ENCODE data around the gene UHMK1.
"Not testable (repeated sequence)": the region's sequence is repeated elsewhere in the genome, so short reads cannot be mapped to it uniquely, and the experiment has no call there.

The UHMK1 gene, protein sequence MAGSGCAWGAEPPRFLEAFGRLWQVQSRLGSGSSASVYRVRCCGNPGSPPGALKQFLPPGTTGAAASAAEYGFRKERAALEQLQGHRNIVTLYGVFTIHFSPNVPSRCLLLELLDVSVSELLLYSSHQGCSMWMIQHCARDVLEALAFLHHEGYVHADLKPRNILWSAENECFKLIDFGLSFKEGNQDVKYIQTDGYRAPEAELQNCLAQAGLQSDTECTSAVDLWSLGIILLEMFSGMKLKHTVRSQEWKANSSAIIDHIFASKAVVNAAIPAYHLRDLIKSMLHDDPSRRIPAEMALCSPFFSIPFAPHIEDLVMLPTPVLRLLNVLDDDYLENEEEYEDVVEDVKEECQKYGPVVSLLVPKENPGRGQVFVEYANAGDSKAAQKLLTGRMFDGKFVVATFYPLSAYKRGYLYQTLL
- long read RNA-seq, full-length matches to known transcripts = 285 of 313 reads
- long read RNA-seq, partial matches to known transcripts = 1 of 313 reads
- long read RNA-seq, other reads (novel, unspliced or antisense) = 27 of 313 reads

DNA sequence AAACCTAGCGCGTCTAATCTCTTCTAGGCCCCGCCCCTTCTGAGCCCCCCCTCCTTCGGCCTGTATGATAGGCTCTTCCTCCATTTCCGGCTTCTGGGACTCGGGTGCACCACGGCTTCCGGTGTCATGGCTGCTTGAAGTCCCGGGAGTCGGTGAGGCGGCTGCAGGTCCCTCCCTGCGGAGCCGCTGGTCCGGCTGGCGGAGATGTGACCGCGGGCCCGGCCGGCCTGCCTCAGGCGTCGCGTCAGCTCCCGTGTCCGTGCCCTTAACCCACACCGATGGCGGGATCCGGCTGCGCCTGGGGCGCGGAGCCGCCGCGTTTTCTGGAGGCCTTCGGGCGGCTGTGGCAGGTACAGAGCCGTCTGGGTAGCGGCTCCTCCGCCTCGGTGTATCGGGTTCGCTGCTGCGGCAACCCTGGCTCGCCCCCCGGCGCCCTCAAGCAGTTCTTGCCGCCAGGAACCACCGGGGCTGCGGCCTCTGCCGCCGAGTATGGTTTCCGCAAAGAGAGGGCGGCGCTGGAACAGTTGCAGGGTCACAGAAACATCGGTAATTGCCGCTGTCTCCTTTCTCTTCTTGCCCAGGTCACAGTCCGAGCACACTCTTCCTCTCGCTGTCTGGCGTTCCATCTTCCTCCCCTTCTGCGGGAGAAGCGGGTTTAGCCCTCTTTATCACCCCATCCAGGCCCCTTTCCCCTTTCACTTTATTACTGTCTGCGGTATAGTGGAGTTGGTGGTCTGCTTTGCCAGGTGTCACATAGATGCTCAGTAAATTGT, at the start of gene UHMK1:
UHMK1 (plus strand) TSS at position 96 of the 773 bp plus-strand sequence; CDS start at position 279, 183 bp downstream.
- Histone ChIP-seq H3K27me3 (ENCODE audit: insufficient read depth, poor library complexity, severe bottlenecking) (no peaks in the 10 kb centered on the region), H3K27ac (replicated peaks) (peak within 1 kb of the TSS; percentile 89), H3K4me3 (replicated peaks; ENCODE audit: insufficient read depth, low read length) (peak within 1 kb of the TSS; percentile 92)
- TF ChIP-seq POLR2AphosphoS5 (IDR thresholded peaks at IDR 0.05; ENCODE audit: low read depth) (peak; percentile 81), GABPA (IDR thresholded peaks at IDR 0.05; ENCODE audit: low read depth) (peak; percentile 87), SPI1 (IDR thresholded peaks at IDR 0.05; ENCODE audit: borderline replicate concordance, low read depth) (no peak)
- TF ChIP-seq, protein P1, sequence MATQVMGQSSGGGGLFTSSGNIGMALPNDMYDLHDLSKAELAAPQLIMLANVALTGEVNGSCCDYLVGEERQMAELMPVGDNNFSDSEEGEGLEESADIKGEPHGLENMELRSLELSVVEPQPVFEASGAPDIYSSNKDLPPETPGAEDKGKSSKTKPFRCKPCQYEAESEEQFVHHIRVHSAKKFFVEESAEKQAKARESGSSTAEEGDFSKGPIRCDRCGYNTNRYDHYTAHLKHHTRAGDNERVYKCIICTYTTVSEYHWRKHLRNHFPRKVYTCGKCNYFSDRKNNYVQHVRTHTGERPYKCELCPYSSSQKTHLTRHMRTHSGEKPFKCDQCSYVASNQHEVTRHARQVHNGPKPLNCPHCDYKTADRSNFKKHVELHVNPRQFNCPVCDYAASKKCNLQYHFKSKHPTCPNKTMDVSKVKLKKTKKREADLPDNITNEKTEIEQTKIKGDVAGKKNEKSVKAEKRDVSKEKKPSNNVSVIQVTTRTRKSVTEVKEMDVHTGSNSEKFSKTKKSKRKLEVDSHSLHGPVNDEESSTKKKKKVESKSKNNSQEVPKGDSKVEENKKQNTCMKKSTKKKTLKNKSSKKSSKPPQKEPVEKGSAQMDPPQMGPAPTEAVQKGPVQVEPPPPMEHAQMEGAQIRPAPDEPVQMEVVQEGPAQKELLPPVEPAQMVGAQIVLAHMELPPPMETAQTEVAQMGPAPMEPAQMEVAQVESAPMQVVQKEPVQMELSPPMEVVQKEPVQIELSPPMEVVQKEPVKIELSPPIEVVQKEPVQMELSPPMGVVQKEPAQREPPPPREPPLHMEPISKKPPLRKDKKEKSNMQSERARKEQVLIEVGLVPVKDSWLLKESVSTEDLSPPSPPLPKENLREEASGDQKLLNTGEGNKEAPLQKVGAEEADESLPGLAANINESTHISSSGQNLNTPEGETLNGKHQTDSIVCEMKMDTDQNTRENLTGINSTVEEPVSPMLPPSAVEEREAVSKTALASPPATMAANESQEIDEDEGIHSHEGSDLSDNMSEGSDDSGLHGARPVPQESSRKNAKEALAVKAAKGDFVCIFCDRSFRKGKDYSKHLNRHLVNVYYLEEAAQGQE (IDR thresholded peaks at IDR 0.05; ENCODE audit: insufficient replicate concordance, low read depth) = peak; percentile 72
- TF ChIP-seq, protein P2, sequence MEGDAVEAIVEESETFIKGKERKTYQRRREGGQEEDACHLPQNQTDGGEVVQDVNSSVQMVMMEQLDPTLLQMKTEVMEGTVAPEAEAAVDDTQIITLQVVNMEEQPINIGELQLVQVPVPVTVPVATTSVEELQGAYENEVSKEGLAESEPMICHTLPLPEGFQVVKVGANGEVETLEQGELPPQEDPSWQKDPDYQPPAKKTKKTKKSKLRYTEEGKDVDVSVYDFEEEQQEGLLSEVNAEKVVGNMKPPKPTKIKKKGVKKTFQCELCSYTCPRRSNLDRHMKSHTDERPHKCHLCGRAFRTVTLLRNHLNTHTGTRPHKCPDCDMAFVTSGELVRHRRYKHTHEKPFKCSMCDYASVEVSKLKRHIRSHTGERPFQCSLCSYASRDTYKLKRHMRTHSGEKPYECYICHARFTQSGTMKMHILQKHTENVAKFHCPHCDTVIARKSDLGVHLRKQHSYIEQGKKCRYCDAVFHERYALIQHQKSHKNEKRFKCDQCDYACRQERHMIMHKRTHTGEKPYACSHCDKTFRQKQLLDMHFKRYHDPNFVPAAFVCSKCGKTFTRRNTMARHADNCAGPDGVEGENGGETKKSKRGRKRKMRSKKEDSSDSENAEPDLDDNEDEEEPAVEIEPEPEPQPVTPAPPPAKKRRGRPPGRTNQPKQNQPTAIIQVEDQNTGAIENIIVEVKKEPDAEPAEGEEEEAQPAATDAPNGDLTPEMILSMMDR (IDR thresholded peaks at IDR 0.05; ENCODE audit: insufficient read depth, low read length) = no peak
- DNase-seq (ENCODE audit: low read depth in 1 of 2, low spot score in 1 of 2) = peak; percentile 74 to 92

DNA sequence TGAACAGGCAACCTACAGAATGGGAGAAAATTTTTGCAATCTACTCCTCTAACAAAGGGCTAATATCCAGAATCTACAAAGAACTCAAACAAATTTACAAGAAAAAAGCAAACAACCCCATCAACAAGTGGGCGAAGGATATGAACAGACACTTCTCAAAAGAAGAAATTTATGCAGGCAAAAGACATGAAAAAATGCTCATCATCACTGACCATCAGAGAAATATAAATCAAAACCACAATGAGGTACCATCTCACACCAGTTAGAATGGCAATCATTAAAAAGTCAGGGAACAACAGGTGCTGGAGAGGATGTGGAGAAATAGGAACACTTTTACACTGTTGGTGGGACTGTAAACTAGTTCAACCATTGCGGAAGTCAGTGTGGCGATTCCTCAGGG, 43.3 kb upstream of the UHMK1 start:
- not testable (repeated sequence) for H3K27me3 ChIP-seq (ENCODE audit: insufficient read depth, poor library complexity, severe bottlenecking); H3K4me3 ChIP-seq (replicated peaks; ENCODE audit: insufficient read depth, low read length)

DNA sequence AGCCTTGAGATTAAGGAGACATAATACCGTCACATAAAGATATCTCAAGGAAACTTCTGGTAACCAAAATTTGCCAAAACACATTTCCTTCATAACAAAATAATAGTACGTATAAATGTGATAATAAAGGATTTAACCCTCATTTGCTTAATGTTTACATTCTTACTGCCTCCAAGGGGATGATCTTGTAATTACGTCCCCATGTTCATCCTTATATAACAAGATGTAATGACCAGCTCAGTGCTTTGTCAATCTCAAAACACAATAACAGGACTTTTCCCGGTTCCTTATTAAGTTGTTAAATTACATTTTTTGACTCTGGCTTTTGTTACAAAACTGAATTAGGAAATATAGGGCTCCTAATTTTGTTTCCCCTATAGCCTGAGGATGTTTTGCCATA, 41.3 kb upstream of the UHMK1 start:
- Histone ChIP-seq H3K27ac (replicated peaks) (no peak overlapping the region), H3K27me3 (ENCODE audit: insufficient read depth, poor library complexity, severe bottlenecking) (no peaks in the 10 kb centered on the region), H3K4me3 (replicated peaks; ENCODE audit: insufficient read depth, low read length) (no peak overlapping the region)
- DNase-seq (ENCODE audit: low read depth in 1 of 2, low spot score in 1 of 2) = no peak
- TF ChIP-seq GABPA (IDR thresholded peaks at IDR 0.05; ENCODE audit: low read depth) = no peak
- TF ChIP-seq, protein P1 (IDR thresholded peaks at IDR 0.05; ENCODE audit: insufficient replicate concordance, low read depth) = no peak
- no peak for TF ChIP-seq SPI1 (IDR thresholded peaks at IDR 0.05; ENCODE audit: borderline replicate concordance, low read depth)
- TF ChIP-seq, protein P2 (IDR thresholded peaks at IDR 0.05; ENCODE audit: insufficient read depth, low read length) = no peak
- TF ChIP-seq POLR2AphosphoS5 (IDR thresholded peaks at IDR 0.05; ENCODE audit: low read depth) = no peak

More for the DNA sequence above, 43.3 kb upstream of the UHMK1 start:
- not testable (repeated sequence) for DNase-seq (ENCODE audit: low read depth in 1 of 2, low spot score in 1 of 2); H3K27ac ChIP-seq (replicated peaks)

DNA sequence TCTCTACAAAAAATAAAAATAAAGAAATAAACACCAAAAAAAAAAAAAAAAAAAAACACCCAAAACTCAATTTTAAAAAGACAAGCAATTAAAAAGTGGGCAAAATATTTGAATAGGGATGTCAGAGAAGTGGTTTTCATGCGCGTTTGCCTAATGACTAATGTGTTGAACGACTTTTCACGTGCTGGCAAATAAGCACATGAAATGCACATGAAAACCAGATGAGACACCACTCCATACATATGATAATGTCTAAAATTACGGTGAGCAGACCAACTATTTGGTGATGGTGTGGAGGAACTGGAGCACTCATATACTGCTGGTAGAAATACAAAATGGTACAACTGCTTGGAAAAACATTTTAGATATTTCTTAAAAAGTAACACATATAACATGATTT, 39.4 kb upstream of the UHMK1 start:
- Histone ChIP-seq H3K4me3 (replicated peaks; ENCODE audit: insufficient read depth, low read length) (no peak overlapping the region), H3K27ac (replicated peaks) (no peak overlapping the region), H3K27me3 (ENCODE audit: insufficient read depth, poor library complexity, severe bottlenecking) (no peaks in the 10 kb centered on the region)
- TF ChIP-seq GABPA (IDR thresholded peaks at IDR 0.05; ENCODE audit: low read depth) (no peak), SPI1 (IDR thresholded peaks at IDR 0.05; ENCODE audit: borderline replicate concordance, low read depth) (no peak), POLR2AphosphoS5 (IDR thresholded peaks at IDR 0.05; ENCODE audit: low read depth) (no peak)
- TF ChIP-seq, protein P1 (IDR thresholded peaks at IDR 0.05; ENCODE audit: insufficient replicate concordance, low read depth) = no peak
- TF ChIP-seq, protein P2 (IDR thresholded peaks at IDR 0.05; ENCODE audit: insufficient read depth, low read length) = no peak
- DNase-seq (ENCODE audit: low read depth in 1 of 2, low spot score in 1 of 2) = no peak

DNA sequence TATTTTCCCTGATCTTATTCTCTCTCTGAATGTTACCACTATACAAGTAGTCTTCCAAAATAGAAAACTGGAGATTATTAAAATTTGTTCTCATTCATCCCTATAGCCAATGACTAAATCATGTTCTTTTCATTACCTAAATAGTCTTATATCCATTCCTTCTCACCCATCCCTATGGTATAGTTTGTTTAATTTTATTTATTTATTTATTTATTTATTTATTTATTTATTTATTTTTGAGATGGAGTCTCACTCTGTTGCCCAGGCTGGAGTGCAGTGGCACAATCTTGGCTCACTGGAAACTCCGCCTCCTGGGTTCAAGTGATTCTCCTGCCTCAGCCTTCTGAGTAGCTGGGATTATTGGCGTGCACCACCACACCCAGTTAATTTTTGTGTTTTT, 35.2 kb upstream of the UHMK1 start:
- not testable (repeated sequence) for DNase-seq (ENCODE audit: low read depth in 1 of 2, low spot score in 1 of 2); H3K27me3 ChIP-seq (ENCODE audit: insufficient read depth, poor library complexity, severe bottlenecking); H3K4me3 ChIP-seq (replicated peaks; ENCODE audit: insufficient read depth, low read length); H3K27ac ChIP-seq (replicated peaks)

All from HL-60 (cell line).